GM19238 (cell line): ENCODE results near the gene KIF7.

Source experiments
- DNase-seq: peaks from one replicate; pipeline ENCODE4 v3.0.0; 2011; ENCODE audit warnings: low spot score; ENCODE audit not compliant: insufficient read length

KIF7 gene

DNA sequence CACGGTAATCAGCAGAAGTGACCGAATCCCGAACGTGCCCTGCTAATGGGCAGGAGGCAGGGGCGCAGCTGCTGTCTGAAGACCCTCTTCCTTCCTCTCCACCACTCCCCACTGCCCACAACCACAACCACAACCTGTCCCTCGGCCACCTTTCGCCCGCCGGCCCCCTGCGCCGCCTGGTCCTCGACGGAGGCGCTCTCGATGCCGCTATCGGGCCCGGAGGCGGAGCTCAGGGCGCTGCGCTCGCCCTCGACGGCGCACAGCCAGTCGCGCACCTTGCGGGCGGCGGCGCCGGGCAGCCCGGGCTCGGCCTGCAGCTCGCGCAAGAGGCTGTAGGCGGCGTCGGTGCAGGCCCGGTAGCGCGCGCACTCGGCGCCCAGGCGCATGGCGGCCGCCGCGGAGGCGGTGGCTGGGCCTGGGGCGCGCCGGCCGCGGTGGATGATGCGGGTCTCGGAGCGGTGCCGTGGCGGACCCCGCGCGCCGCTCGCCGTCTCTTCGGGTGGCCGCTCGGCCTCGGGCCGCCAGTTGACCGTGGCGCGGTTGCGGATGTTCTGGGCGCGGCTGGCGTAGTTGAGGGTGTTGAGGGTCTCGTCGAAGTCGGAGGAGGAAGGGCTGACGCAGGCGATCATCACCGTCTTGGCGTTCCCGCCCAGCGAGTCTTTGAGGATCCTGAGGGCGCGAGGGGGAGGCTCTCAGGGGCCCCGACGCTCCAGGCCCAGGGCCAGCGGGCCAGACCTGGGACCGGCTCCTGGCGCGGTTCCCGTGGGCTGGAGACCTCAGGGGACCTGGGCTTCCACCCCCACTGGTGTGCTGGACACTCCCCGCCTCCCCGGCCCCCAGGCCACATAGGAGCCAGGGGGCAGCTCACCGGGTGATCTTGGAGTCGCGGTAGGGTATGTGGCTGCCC lies 6.9 kb downstream of the KIF7 start:
- DNase-seq: no peak

DNA sequence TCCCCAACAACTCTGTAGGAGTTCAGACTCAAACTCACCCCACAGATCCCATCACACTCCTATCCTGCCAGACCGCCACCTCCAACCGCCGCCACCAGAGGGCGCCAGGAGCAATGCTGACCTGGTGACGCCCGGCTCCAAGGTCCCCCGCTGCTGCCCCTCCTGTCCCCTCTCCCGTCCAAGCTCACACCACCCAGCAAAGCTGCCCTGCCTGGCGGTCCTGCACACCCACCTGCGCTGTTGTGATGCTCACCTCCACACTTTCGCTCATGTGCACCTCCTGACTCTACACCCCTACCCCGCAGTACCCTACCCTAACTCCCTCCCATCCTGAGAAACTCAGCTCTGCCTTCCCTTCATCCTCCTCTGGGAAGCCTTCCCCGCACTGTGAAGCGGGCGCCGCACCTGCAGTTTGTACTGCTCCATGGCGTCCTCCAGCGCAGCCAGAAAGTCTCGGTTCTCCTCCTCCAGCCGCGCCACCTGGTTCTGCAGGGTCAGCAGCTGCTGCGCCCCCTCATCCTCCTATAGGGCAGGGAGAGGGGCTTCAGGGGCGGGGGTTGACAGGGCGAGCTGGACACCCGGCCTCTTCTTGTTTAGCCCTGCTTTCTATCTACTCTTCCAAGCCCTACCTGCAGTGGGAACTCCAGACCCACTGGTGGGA lies 7.9 kb downstream of the KIF7 start:
- peak; percentile 54 for DNase-seq

- DNase-seq: no peak
Measured at GRCh38 chr15:89646416-89647141, 8.7 kb downstream of the KIF7 start.

DNA sequence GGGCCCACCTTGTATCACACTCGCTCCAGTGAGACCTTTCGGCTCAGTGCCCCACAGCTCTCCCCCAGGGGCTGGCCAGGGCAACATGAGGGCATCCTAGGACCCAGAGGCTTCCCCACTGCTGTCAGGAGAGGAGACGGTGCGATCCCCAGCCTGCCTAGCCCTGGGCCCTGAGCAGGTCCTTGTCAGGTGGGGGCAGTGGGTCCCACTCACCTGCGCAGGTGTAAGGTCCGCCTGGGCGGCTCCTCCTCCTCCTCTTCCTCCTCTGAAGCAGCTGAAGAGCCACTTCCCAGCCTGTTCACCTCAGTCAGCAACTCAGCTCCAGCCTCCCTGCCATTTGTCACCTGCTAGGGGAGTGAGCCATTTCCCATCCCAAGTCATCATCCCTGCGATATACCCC lies 9.6 kb downstream of the KIF7 start:
- no peak for DNase-seq

GRCh38 chr15:89642106-89642505 lies 13.2 kb downstream of the KIF7 start:
- no peak for DNase-seq

- DNase-seq: no peak
Measured at GRCh38 chr15:89641053-89641452, 14.2 kb downstream of the KIF7 start.

DNA sequence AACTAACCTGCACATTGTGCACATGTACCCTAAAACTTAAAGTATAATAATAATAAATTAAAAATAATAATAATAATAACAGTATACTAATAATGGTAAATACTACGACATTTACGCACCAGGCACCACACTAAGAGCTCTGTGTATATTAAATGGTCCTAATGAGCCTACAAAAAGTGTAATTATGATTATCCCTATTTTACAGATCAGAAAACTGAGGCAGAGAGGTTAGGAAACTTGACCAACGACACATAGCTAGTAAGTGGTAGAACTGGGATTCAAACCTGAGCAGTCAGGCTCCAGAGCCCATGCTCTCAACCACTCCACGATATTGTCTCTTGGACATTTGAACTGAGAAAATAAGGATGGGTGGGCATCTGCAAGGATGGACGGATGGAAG lies 15.0 kb downstream of the KIF7 start:
- DNase-seq: no peak

DNA sequence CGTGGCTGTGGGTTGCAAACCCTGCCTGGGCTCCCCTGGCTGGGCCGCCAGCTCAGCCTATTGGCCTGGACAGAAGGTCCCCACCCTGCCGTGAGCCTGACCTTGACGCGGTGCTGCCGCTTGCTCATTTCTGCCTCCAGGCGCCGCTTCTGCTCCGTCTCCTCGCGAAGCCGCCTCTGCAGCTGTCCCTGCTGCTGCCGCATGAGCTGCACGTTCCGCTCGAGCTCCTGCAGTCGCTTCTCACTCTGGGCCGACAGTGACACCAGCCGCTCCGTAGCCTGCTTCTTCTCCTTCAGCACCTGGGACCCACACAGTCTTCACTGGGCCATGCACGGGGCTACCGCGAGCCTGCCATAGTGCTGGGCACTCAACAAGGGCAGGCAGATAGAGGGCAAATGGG lies 21.7 kb downstream of the KIF7 start:
- DNase-seq: no peak

GRCh38 chr15:89632563-89633430 lies 22.5 kb downstream of the KIF7 start:
- no peak for DNase-seq

DNA sequence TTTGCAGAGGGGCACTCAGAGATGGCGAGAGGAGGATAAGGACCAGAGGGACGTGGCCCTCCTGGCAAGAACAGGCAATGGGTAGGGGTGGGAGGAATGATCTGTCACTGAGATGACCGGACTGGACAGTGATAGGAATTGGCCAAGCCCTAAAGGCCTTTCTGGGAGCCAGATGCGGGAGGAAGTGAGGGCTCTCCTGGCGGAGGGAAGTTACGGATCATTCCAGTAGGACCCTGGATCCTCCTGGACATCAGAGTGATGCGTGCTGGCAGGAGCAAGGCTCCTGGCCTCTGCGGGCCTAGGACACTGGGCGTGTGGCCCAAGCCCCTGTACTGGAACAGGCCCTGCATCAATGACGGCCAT lies 23.4 kb downstream of the KIF7 start:
- DNase-seq: no peak

GRCh38 chr15:89630974-89631901 lies 24.0 kb downstream of the KIF7 start:
- DNase-seq: no peak

- DNase-seq: no peak
Measured at GRCh38 chr15:89630260-89630659, 25.0 kb downstream of the KIF7 start.

GRCh38 chr15:89629829-89630228 lies 25.4 kb downstream of the KIF7 start:
- no peak for DNase-seq

DNA sequence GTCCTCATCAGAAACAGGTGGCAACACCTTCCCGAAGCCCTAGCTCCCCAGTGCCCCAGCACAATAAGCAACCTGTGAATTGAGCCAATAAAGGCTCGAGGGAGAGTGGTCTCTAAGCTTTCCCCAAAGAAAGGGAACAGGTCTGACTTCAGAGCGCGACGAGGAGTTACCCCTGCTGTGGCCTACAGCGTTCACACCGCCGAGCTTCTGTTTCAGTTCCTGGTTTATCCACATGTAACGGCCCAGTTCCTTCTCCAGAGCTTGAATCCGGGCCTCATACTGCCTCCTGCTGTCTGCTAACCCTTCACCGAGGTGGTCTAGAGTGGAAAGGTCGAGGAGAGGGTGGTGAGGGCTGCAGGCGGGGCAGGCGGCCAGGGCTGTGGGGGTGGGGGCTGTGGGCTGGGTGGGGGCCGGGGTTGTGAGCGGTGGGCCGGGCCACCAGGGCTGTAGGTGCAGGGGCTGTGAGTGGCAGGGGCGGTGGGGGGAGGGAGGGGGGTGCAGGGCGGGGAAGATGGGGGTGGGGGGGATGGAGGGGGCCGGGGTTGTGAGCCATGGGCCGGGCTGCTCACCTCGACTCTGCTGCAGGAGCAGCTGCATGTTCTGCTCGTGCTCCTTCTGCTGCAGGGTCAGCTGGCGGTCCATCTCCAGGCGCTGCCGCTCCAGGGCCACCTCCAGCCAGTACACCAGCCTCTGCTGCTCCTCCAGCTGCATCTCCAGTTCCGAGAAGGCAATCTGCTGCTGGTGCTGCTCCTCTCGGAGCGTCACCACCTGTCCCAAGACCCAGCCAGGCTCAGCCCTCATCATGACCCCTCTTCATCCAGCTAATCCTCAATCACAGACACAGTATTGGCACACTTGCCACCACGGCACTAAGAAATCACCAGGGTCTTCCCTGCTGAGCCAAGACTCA lies 26.2 kb downstream of the KIF7 start:
- DNase-seq: no peak

- DNase-seq: no peak
Measured at GRCh38 chr15:89628301-89628700, 27.0 kb downstream of the KIF7 start.

- DNase-seq: no peak
Measured at GRCh38 chr15:89627256-89627970, 27.9 kb downstream of the KIF7 start.

- DNase-seq: no peak
Measured at GRCh38 chr15:89625716-89626115, 29.6 kb downstream of the KIF7 start.

GRCh38 chr15:89623165-89623564 lies 32.1 kb downstream of the KIF7 start:
- no peak for DNase-seq
